GM12878 (cell line): Measurements from ENCODE around the gene KIRREL3. TPM values are rescaled to one million over a fixed set of nuclear protein-coding genes. Genes with fewer than 3 reads are reported as not detected.

Experiments
- ATAC-seq: fragments of 200-7000 bp; cut with Tn5 transposase; 3 replicates; pipeline ENCODE4 v1.9.1; 2020; ENCODE audit warnings: mild to moderate bottlenecking, moderate library complexity
- BruUV-seq: library from RNA; stranded (reverse); fragments of 400-500 nt; replicated peaks from 2 replicates; lab custom pipeline; 2021; lab: Mats Ljungman, UMichigan
- CTCF ChIA-PET: fragments of 300-600 bp; sonication (Branson Sonifier 250); formaldehyde crosslinking; extraction: SDS; loops from one replicate; lab custom pipeline; 2021; ENCODE audit warnings: inconsistent platforms; lab: Yijun Ruan, JAX
- POLR2A ChIA-PET: fragments of 350-600 bp; formaldehyde crosslinking; extraction: SDS; loops from one replicate; lab custom pipeline; 2021; ENCODE audit warnings: inconsistent platforms; lab: Charles Lee
- RAD21 ChIA-PET: fragments of 300-600 bp; sonication (Branson Sonifier 250); formaldehyde crosslinking; loops from one replicate; lab custom pipeline; 2023; ENCODE audit warnings: antibody characterized with exemption; ENCODE audit not compliant: unreplicated experiment; lab: Charles Lee
- SMC1A ChIA-PET: fragments of 300-600 bp; sonication (Branson Sonifier 250); formaldehyde crosslinking; loops from one replicate; lab custom pipeline; 2023; ENCODE audit not compliant: unreplicated experiment, uncharacterized antibody; lab: Charles Lee
- DNase-seq: peaks from one replicate; pipeline ENCODE4 v3.0.0-alpha.2; 2011; ENCODE audit warnings: low read depth, low spot score
- FAIRE-seq: peaks from 3 replicates; lab custom pipeline; 2011; peaks lifted over from hg19 to GRCh38; lab: Jason Lieb, UNC
- H2AFZ ChIP-seq: 2 replicates; pipeline ENCODE4 v1.6.0; 2011; ENCODE audit warnings: low read depth, low read length, control low read depth; ENCODE audit not compliant: control insufficient read depth
- H3K27ac ChIP-seq: 2 replicates; pipeline ENCODE4 v1.5.1; 2011; ENCODE audit warnings: control low read depth; ENCODE audit not compliant: control insufficient read depth, insufficient read depth
- H3K27me3 ChIP-seq, 2 experiments: replicated peaks in 1 of 2; 2 replicates each; pipeline versions ENCODE4 v1.6.0 to v1.6.1; 2011; ENCODE audit warnings: low read length in 1 of 2; ENCODE audit not compliant: control insufficient read depth in 2 of 2, insufficient read depth in 2 of 2
- H3K36me3 ChIP-seq, 2 experiments: 2 replicates each; pipeline ENCODE4 v1.5.1; 2011; ENCODE audit warnings: low read length in 1 of 2; ENCODE audit not compliant: control insufficient read depth in 2 of 2, insufficient read depth in 2 of 2
- H3K4me1 ChIP-seq: 2 replicates; pipeline ENCODE4 v1.6.1; 2011; ENCODE audit warnings: mild to moderate bottlenecking, low read length, moderate library complexity, mixed read lengths; ENCODE audit not compliant: control insufficient read depth, insufficient read depth
- H3K4me2 ChIP-seq: 2 replicates; pipeline ENCODE4 v1.6.0; 2011; ENCODE audit warnings: control low read depth; ENCODE audit not compliant: control insufficient read depth, insufficient read depth
- H3K4me3 ChIP-seq: fragments of 200-600 bp; sonication (generic); 2 replicates; pipeline ENCODE4 v1.5.1; 2016
- H3K79me2 ChIP-seq: 2 replicates; pipeline ENCODE4 v1.6.0; 2011; ENCODE audit warnings: low read length; ENCODE audit not compliant: control insufficient read depth, insufficient read depth
- H3K9ac ChIP-seq: 2 replicates; pipeline ENCODE4 v1.8.0; 2011; ENCODE audit warnings: low read length, control low read depth, mixed read lengths; ENCODE audit not compliant: control insufficient read depth, insufficient read depth
- H3K9me3 ChIP-seq: replicated peaks from 3 replicates; pipeline ENCODE4 v1.5.1; 2011; ENCODE audit warnings: mild to moderate bottlenecking, low read length; ENCODE audit not compliant: control insufficient read depth, insufficient read depth
- H4K20me1 ChIP-seq: 2 replicates; pipeline ENCODE4 v1.6.0; 2011; ENCODE audit not compliant: control insufficient read depth, insufficient read depth
- DPF2 ChIP-seq: fragments of 450-650 bp; IDR thresholded peaks from 2 replicates; pipeline ENCODE4 v1.6.1; 2017; ENCODE audit warnings: mild to moderate bottlenecking
- ELK1 ChIP-seq: IDR thresholded peaks from 2 replicates; pipeline ENCODE4 v1.6.1; 2012; ENCODE audit warnings: low read depth, low read length, improper control_type of control experiment
- FOXM1 ChIP-seq: IDR thresholded peaks from 2 replicates; pipeline ENCODE4 v1.6.1; 2012; ENCODE audit warnings: low read depth, mild to moderate bottlenecking, inconsistent platforms, low read length, moderate library complexity
- HDAC2 ChIP-seq: fragments of 200-600 bp; sonication (generic); IDR thresholded peaks from 2 replicates; pipeline ENCODE4 v1.6.1; 2017
- IKZF2 ChIP-seq, 2 experiments: fragments of 450-650 bp; IDR thresholded peaks; 2 replicates each; pipeline ENCODE4 v1.6.1; 2017; ENCODE audit warnings: mild to moderate bottlenecking in 2 of 2, moderate library complexity in 2 of 2
- NFIC ChIP-seq: IDR thresholded peaks from 2 replicates; pipeline ENCODE4 v1.6.1; 2012; ENCODE audit warnings: low read depth, mild to moderate bottlenecking, inconsistent platforms, low read length, moderate library complexity
- NR2F1 ChIP-seq: fragments of 450-650 bp; conservative IDR thresholded peaks from 2 replicates; pipeline ENCODE4 v1.6.1; 2017; ENCODE audit warnings: mild to moderate bottlenecking
- PAX5 ChIP-seq: IDR thresholded peaks from 2 replicates; pipeline ENCODE4 v1.6.1; 2011; ENCODE audit warnings: low read depth, low read length, borderline replicate concordance
- PML ChIP-seq: IDR thresholded peaks from 2 replicates; pipeline ENCODE4 v1.6.1; 2012; ENCODE audit warnings: low read length, inconsistent platforms
- SIN3A ChIP-seq: IDR thresholded peaks from 2 replicates; pipeline ENCODE4 v1.6.1; 2012; ENCODE audit warnings: low read depth, low read length, improper control_type of control experiment
- SREBF1 ChIP-seq: IDR thresholded peaks from 2 replicates; pipeline ENCODE4 v1.6.1; 2012; ENCODE audit warnings: mild to moderate bottlenecking, low read length
- USF2 ChIP-seq: IDR thresholded peaks from 2 replicates; pipeline ENCODE4 v1.6.1; 2011; ENCODE audit warnings: low read depth, low read length, improper control_type of control experiment, borderline replicate concordance
- ZNF217 ChIP-seq: fragments of 450-650 bp; IDR thresholded peaks from 2 replicates; pipeline ENCODE4 v1.6.1; 2017; ENCODE audit warnings: antibody characterized with exemption, mild to moderate bottlenecking
- WGBS: methylation state at CpG from one replicate; pipeline ENCODE4 v1.1.6; 2016; ENCODE audit warnings: low lambda C conversion rate; ENCODE audit not compliant: insufficient replicate concordance, insufficient coverage; ENCODE audit errors: missing lambda C conversion rate; 5-methylcytosine and 5-hydroxymethylcytosine counted together
- in situ Hi-C: fragments of 300-500 bp; cut with MboI; formaldehyde crosslinking; loops from 9 replicates; pipeline ENCODE4 v1.14.3; 2018; ENCODE audit warnings: mixed read lengths
- intact Hi-C: fragments of 100-400 bp; cut with micrococcal nuclease; formaldehyde crosslinking; loops from one replicate; pipeline ENCODE4 v1.14.2; 2022; ENCODE audit not compliant: unreplicated experiment
- polyA plus RNA-seq, 11 experiments: library from polyadenylated mRNA; depleted of rRNA in 4 of 11; unstranded in 6 of 11; stranded (reverse) in 5 of 11; fragments of >200 nt; fragmentation: Nextera tagmentation in 4 of 11; fragmentation: Illumina TruSeq in 1 of 11; extraction: Ambion mirVana in 4 of 11; extraction: Trizol in 1 of 11; gene quantifications; 1 replicate in 1 of 11; 2 replicates in 10 of 11; pipeline versions ENCODE4 v1.2.1 to v1.2.3, GENCODE V29; 2011 to 2016; ENCODE audit warnings: inconsistent platforms in 2 of 11, missing spikeins in 2 of 11, low read depth in 1 of 11
- total RNA-seq, 4 experiments: library from RNA; depleted of rRNA in 3 of 4; stranded (reverse); fragments of >200 nt in 3 of 4; fragmentation: Illumina TruSeq in 1 of 4; extraction: Trizol in 1 of 4; gene quantifications; 2 replicates each; pipeline versions ENCODE4 v1.2.1 to v1.2.3, GENCODE V29; 2013 to 2021
- TF ChIP-seq, protein P1 (sequence below): fragments of 450-650 bp; IDR thresholded peaks from 2 replicates; pipeline ENCODE4 v1.6.1; 2014; ENCODE audit warnings: mild to moderate bottlenecking
- TF ChIP-seq, protein P2 (sequence below): fragments of 450-650 bp; IDR thresholded peaks from 2 replicates; pipeline ENCODE4 v1.6.1; 2017; ENCODE audit warnings: antibody characterized with exemption, mild to moderate bottlenecking, moderate library complexity

Gene KIRREL3
- total and polyA plus RNA-seq, 10 of the 15 experiments (the other 5 are each of a cell fraction or from before 2014, with no cell fraction given), result under 0.01 TPM; not detected in 9

GRCh38 chr11:126725043-126725442, 275.5 kb downstream of the KIRREL3 start:
- BruUV-seq, result no TSS peak
- Histone ChIP-seq H3K4me1 (no peaks in the 10 kb centered on the region), H3K27ac (no peak overlapping the region), H3K27me3 (peaks cover 0 to 11% of the 10 kb centered on the region in 2 experiments; a peak in 3 of 4 replicates), H4K20me1 (no peaks in the 10 kb centered on the region), H3K9ac (no peak overlapping the region), H3K9me3 (no peaks in the 10 kb centered on the region), H2AFZ (no peak overlapping the region), H3K4me3 (no peak overlapping the region), H3K4me2 (no peak overlapping the region), H3K36me3 (no peaks in the 10 kb centered on the region), H3K79me2 (no peaks in the 10 kb centered on the region)
- ATAC-seq (no peak), DNase-seq (no peak), FAIRE-seq (no peak)
- no peak for TF ChIP-seq IKZF2 (IDR thresholded peaks at IDR 0.05)
- TF ChIP-seq PAX5, result no peak
- no peak for TF ChIP-seq ELK1
- no peak for TF ChIP-seq NR2F1
- TF ChIP-seq, protein P1, sequence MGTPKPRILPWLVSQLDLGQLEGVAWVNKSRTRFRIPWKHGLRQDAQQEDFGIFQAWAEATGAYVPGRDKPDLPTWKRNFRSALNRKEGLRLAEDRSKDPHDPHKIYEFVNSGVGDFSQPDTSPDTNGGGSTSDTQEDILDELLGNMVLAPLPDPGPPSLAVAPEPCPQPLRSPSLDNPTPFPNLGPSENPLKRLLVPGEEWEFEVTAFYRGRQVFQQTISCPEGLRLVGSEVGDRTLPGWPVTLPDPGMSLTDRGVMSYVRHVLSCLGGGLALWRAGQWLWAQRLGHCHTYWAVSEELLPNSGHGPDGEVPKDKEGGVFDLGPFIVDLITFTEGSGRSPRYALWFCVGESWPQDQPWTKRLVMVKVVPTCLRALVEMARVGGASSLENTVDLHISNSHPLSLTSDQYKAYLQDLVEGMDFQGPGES, result no peak
- TF ChIP-seq PML, result no peak
- no peak for TF ChIP-seq SIN3A
- no peak for TF ChIP-seq NFIC
- TF ChIP-seq FOXM1, result no peak
- TF ChIP-seq SREBF1, result no peak
- no peak for TF ChIP-seq ZNF217
- TF ChIP-seq HDAC2, result no peak
- TF ChIP-seq DPF2, result no peak
- TF ChIP-seq, protein P2, sequence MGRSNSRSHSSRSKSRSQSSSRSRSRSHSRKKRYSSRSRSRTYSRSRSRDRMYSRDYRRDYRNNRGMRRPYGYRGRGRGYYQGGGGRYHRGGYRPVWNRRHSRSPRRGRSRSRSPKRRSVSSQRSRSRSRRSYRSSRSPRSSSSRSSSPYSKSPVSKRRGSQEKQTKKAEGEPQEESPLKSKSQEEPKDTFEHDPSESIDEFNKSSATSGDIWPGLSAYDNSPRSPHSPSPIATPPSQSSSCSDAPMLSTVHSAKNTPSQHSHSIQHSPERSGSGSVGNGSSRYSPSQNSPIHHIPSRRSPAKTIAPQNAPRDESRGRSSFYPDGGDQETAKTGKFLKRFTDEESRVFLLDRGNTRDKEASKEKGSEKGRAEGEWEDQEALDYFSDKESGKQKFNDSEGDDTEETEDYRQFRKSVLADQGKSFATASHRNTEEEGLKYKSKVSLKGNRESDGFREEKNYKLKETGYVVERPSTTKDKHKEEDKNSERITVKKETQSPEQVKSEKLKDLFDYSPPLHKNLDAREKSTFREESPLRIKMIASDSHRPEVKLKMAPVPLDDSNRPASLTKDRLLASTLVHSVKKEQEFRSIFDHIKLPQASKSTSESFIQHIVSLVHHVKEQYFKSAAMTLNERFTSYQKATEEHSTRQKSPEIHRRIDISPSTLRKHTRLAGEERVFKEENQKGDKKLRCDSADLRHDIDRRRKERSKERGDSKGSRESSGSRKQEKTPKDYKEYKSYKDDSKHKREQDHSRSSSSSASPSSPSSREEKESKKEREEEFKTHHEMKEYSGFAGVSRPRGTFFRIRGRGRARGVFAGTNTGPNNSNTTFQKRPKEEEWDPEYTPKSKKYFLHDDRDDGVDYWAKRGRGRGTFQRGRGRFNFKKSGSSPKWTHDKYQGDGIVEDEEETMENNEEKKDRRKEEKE, result no peak
- no peak for TF ChIP-seq USF2
- ChIA-PET CTCF (no interaction called here), POLR2A (no interaction called here), RAD21 (no interaction called here), SMC1A (no interaction called here)
- in situ Hi-C loops, result no loop called here
- intact Hi-C loops, result no loop called here
- 35% methylated on average over 5 of the region's 5 CpGs for WGBS
